ENCODE results near the gene DENND2C. TPM values are rescaled to one million over a fixed set of nuclear protein-coding genes. Genes with fewer than 3 reads are reported as not detected.

The DENND2C gene
- total and polyA plus RNA-seq, 12 donors, result 0.91 to 4.2 (median 1.9) TPM

DNA sequence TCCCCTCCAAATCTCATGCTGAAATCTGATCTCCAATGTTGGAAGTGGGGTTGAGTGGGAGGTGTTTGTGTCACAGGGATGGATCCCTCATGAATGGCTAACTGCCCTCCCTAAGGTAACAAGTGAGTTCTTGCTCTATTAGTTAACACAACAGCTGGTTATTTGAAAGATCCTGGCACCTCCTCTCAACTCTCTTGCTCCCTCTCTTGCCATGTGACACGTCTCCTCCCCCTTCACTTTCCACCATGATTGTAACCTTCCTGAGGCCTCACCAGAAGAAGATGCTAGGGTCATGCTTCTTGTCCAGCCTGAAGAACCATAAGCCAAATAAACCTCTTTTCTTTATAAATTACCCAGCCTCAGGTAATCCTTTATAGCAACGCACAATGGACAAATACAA is 28.5 kb downstream of the DENND2C start:
- no peak overlapping the region for H3K27ac ChIP-seq
- TF ChIP-seq POLR2A (IDR thresholded peaks at IDR 0.05), result no peak
- TF ChIP-seq, protein P1, sequence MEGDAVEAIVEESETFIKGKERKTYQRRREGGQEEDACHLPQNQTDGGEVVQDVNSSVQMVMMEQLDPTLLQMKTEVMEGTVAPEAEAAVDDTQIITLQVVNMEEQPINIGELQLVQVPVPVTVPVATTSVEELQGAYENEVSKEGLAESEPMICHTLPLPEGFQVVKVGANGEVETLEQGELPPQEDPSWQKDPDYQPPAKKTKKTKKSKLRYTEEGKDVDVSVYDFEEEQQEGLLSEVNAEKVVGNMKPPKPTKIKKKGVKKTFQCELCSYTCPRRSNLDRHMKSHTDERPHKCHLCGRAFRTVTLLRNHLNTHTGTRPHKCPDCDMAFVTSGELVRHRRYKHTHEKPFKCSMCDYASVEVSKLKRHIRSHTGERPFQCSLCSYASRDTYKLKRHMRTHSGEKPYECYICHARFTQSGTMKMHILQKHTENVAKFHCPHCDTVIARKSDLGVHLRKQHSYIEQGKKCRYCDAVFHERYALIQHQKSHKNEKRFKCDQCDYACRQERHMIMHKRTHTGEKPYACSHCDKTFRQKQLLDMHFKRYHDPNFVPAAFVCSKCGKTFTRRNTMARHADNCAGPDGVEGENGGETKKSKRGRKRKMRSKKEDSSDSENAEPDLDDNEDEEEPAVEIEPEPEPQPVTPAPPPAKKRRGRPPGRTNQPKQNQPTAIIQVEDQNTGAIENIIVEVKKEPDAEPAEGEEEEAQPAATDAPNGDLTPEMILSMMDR (IDR thresholded peaks at IDR 0.05), result no peak
- no peak overlapping the region for H3K4me3 ChIP-seq
- no peaks in the 10 kb centered on the region for H3K27me3 ChIP-seq
- no peak for DNase-seq
- no peaks in the 10 kb centered on the region for H3K36me3 ChIP-seq (replicated peaks in 1 of 2)
- H3K4me1 ChIP-seq (replicated peaks in 1 of 2), result no peaks in the 10 kb centered on the region
- intact Hi-C loops (cut with DNase I), result no loop called here
- H3K9me3 ChIP-seq (replicated peaks in 1 of 3), result no peaks in the 10 kb centered on the region
- 81 to 89% (median 84%) methylated on average over 2 of the region's 2 CpGs for WGBS, 4 donors

DNA sequence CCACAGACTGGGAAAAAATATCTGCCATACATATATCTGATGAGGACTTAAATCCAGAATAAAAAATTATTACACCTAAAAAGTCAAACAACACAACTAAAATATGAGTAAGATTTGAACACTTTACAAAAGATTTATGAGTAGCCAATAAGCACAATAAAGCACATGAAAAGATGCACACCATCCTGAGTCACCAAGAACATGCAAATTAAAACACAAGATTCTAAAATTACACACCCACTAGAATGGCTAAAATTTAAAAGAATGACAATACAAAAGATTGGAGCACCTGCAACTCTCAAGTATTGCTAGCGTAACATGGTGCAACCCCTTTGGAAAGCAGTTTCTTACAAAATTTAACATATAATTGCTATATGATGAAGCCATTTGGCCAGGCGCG is 30.9 kb downstream of the DENND2C start:
- no peak for DNase-seq
- no peak overlapping the region for H3K27ac ChIP-seq
- no peaks in the 10 kb centered on the region for H3K36me3 ChIP-seq (replicated peaks in 1 of 2)
- H3K4me3 ChIP-seq, result no peak overlapping the region
- no peaks in the 10 kb centered on the region for H3K4me1 ChIP-seq (replicated peaks in 1 of 2)
- intact Hi-C loops (cut with DNase I), result no loop called here
- no peaks in the 10 kb centered on the region for H3K27me3 ChIP-seq
- TF ChIP-seq, protein P1 (IDR thresholded peaks at IDR 0.05), result no peak
- TF ChIP-seq POLR2A (IDR thresholded peaks at IDR 0.05), result no peak
- H3K9me3 ChIP-seq (replicated peaks in 1 of 3), result no peaks in the 10 kb centered on the region
- WGBS, 4 donors, result 63 to 68% (median 66%) methylated on average over 3 of the region's 3 CpGs

DNA sequence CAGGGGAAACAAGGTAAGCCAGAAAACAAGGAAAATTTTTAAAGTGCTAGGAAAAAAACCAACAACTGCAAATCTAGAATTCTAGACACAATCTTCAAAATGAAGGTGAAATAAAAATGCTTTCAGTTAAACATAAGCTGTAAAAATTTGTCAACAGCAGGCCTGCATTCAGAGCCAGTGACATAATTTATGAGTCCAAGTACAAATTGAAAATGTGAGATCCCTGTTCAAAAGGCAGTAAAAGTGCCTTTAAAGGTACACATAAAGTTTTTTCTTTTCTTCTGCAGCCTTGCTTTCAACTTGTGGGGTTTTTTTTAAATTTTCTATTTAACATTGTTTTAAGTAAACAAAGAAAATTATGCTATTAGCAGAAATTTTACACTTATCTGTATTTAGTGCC is 37.4 kb downstream of the DENND2C start:
- Histone ChIP-seq H3K9me3 (replicated peaks in 1 of 3) (peaks cover 0 to 3% (median 0%) of the 10 kb centered on the region in 3 donors), H3K27ac (no peak overlapping the region), H3K27me3 (no peaks in the 10 kb centered on the region), H3K4me1 (replicated peaks in 1 of 2) (no peaks in the 10 kb centered on the region), H3K36me3 (replicated peaks in 1 of 2) (no peaks in the 10 kb centered on the region), H3K4me3 (no peak overlapping the region)
- no peak for DNase-seq
- intact Hi-C loops (cut with DNase I), result no loop called here
- no peak for TF ChIP-seq POLR2A (IDR thresholded peaks at IDR 0.05)
- TF ChIP-seq, protein P1 (IDR thresholded peaks at IDR 0.05), result no peak

DNA sequence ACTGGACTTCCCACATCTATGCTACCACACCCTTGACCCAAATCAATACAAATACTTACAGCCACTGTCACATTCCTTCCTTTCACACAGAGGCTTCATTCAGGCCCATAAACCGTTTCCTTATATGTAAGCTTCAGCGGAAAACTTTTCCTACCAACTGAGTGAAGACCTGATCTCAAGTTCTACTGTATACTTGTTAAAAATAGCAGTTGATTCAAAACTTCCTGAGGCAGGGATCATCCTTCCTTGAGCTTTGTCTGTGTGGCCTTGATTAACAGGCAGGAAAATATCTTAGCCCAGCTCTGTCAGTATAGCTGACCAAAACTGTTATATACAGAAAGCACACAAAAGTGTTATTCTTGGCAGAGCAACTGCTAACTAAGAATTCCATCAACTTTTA is 42.7 kb downstream of the DENND2C start:
- H3K4me1 ChIP-seq (replicated peaks in 1 of 2), result no peaks in the 10 kb centered on the region
- H3K27ac ChIP-seq, result peak overlapping the region in 1 of 5 donors; percentile 2
- H3K4me3 ChIP-seq, result no peak overlapping the region
- intact Hi-C loops (cut with DNase I), result no loop called here
- TF ChIP-seq, protein P1 (IDR thresholded peaks at IDR 0.05), result no peak
- TF ChIP-seq POLR2A (IDR thresholded peaks at IDR 0.05), result no peak
- no peaks in the 10 kb centered on the region for H3K36me3 ChIP-seq (replicated peaks in 1 of 2)
- 27 to 50% (median 36%) methylated on average over 2 of the region's 2 CpGs for WGBS, 4 donors
- H3K27me3 ChIP-seq, result no peaks in the 10 kb centered on the region
- H3K9me3 ChIP-seq (replicated peaks in 1 of 3), result peaks cover 0 to 3% (median 0%) of the 10 kb centered on the region in 3 donors
- DNase-seq, result no peak

All from adrenal gland (tissue), 12 donors.